NCI-H510A treated with DMSO at 0.1 percent for 48 hours (cell line): Measurements from ENCODE around the gene CASK.

Experiments used
- DNase-seq: peaks from one replicate; lab custom pipeline; 2025; lab: John Stamatoyannopoulos, UW

CASK gene

DNA sequence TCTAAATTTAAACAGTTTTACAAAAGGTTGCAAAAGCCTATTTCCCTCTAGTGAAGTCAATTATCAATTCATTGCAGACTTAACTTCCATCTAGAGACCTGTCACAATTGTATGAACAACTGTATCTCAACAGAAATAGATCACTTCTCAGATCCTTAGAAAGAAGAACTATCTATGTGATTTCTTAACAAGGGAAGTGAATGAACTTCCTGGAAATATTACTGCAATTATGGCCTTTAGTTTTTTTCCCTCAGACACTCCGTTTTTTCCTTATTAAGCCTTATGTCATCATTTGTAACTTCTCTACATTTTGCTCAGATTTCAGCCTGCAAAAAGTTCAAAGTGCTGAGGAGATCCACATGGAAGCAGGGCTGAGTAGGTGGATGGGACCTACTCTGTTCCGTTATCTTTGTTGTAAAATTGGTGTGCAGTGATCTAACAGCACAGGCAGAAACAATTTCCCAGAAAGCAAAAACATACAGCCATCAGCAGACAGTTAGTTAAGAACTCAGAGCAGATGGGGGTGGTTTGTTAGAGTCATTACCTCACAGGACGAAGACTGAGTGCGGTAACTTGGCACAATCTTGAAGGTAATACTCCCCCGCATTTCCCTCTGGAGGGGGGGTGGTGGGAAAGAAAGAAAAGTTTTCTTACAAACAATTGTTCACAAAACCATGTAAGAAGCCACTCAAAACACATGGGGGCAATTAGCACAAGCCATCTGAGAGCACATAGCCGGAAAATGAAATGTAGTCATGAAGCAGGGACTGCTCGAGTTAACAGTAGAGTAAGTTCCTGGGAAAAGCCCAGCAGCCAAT is 363.9 kb downstream of the CASK start:
- no peak for DNase-seq

DNA sequence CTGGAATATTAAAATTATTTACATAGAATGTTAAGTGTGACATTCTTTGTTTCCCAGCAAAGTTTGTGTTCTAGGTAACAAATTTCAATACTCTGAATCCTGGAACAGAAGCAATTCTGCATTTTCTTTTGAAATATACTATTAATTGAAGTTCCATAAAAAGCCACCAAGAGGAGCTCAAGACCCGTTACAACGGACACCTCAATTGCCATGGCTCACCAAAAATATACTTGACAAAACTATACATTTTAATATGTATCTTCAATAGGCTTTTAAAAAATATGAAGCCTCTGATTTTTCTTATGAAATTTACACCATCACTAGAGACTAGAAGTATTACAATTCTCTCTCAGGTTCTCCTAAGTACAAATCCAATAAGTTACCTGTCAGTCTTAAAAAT is 364.8 kb downstream of the CASK start:
- no peak for DNase-seq

DNA sequence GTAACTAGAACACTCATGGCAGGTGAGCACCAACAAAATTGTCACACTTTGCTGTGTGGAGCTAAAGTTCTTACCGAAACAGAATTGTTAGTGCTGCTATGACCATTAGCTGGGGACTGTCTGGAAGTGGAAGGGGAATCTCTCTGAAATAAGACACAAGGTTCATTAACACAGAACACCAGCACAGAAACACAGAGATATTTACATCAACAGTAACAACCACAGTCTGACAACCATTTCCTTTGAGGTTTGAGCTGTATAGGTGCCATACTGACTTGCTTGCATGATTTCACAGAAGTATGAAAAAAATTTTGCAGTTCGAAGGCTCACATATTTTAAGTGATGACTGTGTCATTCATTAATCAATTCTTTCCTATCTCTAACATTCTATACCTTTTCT is 366.4 kb downstream of the CASK start:
- no peak for DNase-seq

DNA sequence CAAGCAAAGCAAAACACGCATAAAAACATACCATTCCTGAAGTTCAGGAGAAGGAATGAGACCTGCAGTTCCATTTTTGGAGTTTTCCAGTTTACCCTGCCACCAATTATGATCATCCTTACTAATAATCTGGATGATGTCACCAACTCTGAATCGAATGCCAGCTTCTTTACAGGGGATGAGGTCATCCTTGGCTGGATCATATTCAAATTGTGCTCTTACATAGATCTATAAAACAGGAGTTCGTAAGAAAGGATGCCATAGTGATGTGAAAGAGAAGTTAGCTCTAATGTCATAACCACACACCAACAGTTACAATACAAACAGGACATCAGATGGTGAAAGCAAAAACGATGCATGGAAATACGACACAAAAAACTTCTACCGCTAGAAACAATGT is 369.7 kb downstream of the CASK start:
- no peak for DNase-seq

DNA sequence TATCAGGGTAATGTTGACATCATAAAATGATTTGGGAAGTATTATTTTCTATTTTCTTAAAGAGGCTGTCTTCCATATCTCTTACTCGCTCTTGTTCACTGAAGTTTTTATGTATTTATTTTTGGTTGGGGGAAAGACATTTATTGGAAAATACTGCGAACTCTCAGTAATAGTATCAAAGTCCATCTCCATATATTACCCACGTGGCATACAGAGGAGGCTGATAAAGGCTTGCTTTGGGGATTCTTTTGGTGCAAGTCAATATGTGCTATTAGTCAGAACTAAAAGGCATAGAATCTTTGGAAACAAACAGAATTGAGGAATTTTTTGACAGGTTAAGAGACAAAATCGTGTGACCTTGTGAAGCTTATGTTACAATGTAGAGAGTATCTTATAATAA is 374.9 kb downstream of the CASK start:
- DNase-seq, result no peak

DNA sequence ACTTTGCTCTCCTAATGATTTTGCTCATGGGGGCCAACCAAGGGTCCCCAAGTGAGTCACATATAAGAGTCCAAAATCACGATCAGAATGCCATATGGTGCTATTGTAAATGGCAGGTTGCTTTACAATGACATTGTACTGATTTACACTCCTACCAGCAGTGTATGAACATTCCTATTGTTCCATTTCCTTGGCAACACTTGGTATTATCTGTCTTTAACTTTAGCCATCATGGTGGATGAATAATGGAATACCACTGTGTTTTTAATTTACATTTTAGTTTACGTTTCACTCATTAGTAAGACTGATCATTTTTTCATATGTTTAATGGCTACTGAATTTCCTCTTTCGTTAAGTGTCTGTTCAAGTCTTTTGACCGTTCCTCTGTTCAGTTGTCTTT is 379.7 kb downstream of the CASK start:
- no peak for DNase-seq

DNA sequence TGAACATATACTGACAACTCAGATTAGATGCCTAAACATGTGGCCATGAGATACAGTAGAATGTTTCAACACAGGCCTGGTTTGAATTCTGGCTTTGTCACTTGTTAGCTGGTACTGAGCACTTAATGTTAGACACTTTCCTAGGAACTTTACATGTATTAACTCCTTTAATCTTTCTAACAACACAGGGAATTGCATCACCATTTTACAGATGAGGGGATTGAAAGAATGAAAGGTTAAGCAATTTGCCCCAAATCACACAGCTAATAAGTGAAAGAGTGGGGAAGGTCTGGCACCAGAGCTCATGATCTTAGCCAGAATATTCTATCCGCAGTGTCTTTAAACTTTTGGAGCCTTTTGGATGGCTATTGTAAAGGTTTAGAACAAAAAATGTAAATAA is 380.3 kb downstream of the CASK start:
- no peak for DNase-seq

DNA sequence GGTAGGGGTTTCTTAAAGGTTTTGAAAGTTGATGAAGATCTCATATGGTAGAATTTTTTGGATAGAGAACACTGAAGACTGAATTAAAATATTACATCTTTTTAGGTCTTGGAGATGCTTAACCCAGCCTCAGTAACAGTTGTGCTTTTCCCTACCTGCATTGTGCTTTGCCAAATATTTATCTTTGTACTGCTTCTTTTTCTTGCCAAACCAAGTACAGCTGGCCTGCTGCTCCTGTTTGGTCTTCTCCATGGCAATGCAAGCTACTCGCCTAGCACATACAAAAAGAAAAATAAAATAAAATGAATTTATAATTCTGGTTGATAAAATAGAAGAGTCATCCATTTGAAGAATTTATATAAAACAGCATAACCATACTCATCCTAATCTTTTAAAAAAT is 380.8 kb downstream of the CASK start:
- DNase-seq, result no peak

DNA sequence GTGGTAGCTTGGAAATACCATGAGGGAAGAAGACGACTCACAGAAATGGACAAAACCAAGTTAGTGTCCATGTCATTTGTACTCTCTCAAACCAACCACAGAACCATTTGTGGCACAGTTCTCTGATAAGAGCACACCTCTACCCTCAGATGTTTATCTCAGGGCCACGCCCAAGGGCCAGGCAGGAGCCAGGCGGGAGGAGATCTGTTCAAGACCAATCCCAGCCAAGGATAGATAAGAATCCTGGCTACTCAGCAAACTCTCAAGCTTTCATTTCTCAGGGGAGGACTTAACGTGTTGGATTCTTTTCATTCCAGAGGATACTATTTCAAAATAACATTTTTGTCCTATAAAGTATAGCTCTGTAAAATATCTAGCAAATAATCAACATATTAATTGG is 381.2 kb downstream of the CASK start:
- no peak for DNase-seq

DNA sequence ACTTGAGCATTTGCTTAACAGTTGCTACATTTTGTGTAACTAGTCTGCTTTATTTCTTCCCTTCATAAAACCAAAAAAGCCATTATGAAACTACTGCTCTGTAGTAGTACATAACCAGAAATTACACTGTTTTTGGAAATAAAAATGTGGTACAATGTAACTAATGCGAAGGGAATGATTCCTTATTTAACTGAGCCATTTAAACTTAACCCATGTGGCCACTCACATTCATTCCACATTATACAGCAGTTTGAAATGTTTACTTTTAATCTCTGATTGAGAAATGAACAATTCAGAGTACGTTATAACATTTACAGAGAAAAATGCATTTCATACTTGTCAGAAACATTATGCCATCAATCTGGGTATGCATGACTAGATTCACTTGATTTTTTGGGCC is 382.0 kb downstream of the CASK start:
- DNase-seq, result no peak

DNA sequence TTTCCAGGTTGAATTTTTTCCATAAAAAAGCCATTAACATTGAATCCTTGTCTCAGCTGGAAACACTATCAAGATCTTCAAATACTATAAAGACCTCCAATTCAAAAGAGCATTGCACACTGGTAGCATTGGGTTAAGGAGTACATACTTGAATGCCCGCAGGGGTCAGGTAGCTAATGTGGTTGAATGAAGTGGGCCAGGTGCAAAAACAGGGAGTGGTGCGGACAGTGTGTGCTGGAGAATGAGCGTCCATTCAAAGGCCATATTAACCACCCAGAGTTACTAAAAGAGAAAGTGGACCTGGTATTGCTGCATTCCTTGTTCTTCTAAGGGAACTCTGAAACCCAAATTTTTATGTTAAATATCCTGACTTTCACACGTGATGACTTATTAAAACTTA is 384.6 kb downstream of the CASK start:
- DNase-seq, result peak; percentile 38

DNA sequence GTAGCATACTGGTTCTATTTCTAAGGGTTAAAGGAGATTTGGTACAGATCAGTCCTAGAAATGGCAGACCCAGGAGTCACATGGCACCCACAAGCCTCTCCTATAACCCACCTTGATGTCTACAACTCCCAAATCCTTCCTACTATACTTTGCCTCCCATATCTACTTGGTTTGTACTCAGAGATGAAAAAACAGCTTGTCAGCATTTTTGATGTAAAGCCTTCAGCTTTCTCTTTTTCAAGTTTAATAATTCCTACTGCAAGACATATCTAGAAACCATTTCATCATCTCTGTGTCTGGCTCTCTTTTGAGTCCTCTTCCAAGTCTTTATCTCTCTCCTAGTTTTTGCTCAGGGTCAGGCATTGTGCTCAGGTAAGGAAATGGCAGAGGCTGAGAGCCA is 393.3 kb downstream of the CASK start:
- no peak for DNase-seq

DNA sequence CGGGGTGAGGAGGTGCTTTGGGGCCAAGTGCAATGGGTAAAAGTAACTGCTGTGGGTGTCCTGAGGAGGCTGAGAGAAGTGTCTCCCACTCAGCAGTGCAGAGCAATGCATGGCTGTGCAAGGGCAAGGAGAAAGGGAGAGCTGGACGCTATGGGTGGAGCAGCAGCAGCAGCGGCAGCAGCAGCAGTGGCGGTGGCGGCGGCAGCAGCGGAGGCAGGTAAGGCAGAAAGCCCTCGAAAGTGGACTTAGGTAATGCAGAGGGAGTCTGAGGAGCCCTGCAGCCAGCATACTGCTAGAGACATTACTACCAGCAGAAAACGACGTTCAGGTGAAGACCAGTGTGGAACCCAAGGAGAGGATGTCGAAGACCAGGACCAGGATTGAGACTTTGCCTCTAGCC is 394.1 kb downstream of the CASK start:
- DNase-seq, result no peak

DNA sequence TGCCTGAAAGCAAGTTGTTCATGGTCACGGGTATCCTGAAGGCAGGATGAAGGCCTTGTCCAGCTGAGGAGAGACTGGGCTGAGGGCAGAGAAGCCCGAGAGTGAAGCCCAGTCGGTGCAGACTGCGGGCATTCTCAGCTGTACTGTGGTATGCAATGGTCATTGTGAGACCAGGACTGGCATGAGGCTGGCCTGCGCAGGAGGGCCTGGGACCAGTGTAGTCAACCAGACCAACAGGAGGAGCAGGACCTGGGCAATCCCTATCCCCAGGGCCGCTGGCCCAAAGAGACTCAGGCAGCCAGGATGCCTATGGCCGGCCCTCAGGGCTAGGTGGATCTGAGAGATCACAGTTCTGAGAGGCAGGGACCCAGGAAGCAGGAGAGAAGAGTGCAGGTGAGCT is 394.6 kb downstream of the CASK start:
- DNase-seq, result no peak

DNA sequence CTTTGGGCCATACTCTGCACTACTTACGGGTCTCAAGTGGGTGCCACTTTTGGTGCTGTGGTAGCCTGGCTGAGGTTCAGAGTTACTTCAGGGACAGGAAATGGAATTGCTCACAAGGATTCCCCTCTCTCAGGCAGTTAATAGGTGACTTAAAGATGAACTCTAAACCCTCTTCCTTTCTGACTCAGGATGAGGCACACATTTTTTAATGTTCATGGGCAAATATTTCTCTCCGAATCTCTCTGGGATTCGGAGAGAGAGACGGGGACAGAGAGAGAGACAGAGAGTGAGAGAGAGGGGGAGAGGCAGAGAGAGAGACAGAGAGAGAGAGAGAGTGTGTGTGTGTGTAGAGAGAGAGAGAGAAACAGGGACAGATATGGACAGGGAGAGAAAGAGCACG is 396.4 kb downstream of the CASK start:
- no peak for DNase-seq

DNA sequence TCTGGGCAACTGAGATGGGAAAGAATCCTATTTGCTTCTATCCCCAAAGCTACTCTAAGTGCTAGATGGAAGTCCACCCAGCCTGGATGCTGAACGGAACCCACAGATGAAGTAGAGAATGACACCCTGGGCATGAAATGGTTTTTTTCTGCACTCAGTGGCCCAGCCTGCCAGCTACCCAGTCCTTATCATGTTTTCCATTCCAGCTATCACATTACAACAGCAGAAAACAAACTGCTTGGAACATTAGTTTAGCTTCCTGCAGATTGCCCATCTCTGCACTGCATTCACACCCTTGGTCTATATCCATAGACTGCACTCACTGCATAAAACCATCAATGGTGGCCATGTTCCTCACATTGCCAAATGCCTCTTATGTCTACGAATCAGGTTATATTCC is 397.1 kb downstream of the CASK start:
- DNase-seq, result no peak

DNA sequence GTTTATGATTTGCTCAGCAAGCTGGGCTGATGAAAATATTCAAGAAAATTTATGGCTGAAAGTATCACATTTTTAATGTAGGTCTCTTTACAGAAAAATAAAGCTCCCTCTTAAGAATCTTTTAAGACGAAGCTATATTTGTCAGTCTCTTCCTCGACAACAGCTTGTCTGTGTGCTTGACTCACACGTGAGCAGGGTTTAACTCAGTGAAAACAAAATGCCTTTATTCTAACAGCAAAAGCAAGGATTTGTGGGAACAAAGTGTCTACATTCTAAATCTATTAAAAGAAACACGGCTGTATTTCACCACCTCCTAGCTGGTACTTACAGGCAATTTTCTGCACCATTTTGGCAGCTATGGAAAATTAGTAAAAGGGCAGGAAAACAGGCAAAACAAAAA is 400.7 kb downstream of the CASK start:
- DNase-seq, result no peak

DNA sequence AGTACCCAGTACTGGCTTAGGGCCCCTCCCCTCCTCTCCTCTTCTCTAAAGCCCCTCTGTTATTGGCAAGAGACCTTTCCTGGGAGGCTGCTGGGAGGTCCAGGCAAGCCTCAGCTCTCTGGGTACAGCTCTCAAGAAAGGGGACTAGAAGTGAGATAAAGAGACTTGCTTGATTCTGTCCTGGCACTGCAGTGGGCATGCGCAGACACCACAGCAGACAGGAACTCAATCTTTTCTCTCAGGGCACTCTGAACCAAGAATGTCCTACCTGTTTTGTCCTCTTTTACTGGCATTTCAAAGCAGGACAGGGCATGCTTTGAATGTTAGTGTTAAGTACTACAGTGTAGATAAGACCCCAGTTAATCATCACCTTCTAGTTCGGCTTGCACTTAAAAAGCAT is 401.3 kb downstream of the CASK start:
- no peak for DNase-seq

DNA sequence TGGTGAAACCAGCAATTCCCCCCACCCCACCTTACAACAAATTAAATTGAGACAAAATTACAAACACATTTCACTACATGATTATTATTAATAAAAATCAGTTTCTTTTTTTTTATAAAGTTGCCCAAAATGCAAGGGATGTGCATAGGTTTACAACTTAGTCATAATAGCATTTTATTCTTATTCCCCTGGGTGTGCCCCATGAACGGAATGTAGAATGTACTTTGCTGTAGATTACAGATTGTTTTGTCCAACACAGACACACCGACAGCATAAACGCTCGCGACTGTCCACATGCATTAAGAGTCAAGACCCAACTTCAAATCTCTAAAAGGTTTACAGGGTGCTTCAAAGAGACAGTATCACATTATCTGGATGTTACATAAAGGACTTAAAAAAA is 403.9 kb downstream of the CASK start:
- no peak for DNase-seq

DNA sequence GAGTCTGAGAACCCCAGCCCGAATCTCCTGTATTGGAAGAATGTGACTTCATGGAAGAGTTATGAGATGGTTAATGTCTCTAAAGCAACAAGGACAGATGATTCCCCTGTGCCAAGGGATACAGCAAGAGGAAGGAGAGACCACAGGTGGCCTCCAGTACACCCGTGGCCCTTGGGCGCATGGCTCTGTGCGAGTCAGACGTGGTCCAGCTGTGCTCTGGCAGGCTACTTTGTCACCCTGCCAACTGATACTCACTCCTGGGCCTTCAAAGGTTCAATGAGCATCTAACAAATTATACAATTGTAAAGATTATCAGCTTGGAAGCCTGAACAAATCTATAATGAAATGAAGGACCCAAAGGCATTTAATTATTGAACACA is 404.5 kb downstream of the CASK start:
- DNase-seq, result no peak

DNA sequence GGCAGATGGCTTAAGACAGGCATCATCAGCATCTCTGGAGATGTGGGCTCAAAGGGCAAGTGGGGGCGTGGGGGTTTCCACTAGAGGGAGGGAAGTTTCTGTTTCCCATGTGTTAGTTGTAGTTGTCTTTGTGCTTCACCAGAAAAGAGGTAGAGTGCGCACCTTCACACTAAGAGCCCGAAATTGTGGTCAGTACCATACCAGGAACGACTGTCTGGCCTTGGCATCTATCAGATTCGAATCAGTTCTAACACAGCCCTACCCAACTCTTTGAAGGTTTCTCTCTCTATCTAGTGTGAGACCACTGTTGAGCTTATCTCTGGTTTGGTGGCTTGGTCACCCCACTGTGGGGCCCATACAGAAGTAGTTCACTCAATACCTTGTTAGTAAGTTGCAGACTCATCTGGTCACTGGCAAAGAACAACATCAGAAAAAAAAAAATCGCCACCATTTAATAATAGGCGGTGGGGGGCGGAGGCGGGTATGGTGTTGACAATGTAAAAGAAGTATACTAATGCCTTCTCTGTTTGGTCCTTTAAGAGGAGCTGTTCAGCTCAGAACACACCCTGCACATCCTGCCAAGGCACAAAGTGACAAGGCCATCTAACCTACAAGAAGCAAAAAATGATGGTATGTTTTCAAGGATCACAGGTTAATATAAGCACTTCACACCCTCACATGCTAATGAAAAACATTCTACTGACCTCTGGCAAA is 405.1 kb downstream of the CASK start:
- DNase-seq, result no peak

DNA sequence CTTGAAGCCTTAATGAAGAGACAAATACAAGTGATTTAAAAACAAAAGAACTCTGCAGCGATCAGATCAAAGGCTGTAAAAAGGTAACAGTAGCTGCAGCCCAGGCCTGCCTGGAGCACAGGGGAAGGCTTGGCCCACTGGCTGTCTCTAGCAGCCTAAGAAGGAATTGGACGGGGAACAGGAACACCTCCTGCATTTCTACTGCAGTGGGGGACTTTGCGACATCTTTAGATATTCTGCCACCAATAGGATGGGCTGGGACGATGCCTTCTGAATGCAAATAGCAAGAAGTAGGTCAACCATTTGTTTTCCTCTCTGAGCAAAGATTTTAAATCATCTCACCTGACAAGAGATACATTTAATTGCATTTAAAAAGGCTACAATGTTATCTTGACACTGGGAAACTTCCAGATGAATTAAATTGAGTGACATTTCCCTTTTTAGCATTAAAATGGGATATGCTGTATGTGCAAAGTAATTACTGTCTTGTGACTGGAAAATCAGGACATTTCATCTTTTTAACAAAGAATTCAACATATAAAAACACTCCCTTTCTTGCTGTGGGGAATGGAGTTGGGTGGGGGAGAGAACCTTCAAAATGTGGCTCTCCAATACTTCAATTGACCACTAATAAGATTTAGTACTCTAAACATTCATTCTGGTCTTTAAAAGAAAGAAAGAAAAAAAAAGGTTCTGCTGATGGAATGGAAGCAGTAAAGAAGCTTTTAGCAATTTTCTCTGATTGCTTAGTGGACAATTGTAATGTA is 406.2 kb downstream of the CASK start:
- DNase-seq, result no peak

DNA sequence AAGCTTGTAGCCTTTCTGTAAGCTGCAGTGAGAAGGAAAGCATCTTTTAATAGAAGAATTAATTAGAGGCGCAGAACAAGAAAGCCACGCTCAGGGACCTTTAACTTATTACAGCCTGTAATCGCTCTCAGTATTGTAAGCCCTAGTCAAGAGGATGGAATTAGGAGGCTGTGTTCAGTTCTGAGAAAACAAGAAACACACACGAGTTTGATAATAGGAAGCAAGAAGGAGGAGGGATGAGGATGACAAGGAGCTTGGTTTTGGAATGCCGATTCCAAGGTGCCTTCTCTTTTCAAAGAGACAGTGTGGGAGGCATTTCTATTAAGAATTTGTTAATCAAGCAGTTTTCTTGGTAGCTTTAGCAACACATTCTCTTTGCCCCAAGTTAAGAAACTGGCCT is 406.9 kb downstream of the CASK start:
- DNase-seq, result no peak
